ENCODE measurements around the gene THAP12. TPM values are rescaled to one million over a fixed set of nuclear protein-coding genes. Genes with fewer than 3 reads are reported as not detected.

Gene THAP12
- total RNA-seq, 1 experiment from 2014 or later: 42.5 TPM

DNA sequence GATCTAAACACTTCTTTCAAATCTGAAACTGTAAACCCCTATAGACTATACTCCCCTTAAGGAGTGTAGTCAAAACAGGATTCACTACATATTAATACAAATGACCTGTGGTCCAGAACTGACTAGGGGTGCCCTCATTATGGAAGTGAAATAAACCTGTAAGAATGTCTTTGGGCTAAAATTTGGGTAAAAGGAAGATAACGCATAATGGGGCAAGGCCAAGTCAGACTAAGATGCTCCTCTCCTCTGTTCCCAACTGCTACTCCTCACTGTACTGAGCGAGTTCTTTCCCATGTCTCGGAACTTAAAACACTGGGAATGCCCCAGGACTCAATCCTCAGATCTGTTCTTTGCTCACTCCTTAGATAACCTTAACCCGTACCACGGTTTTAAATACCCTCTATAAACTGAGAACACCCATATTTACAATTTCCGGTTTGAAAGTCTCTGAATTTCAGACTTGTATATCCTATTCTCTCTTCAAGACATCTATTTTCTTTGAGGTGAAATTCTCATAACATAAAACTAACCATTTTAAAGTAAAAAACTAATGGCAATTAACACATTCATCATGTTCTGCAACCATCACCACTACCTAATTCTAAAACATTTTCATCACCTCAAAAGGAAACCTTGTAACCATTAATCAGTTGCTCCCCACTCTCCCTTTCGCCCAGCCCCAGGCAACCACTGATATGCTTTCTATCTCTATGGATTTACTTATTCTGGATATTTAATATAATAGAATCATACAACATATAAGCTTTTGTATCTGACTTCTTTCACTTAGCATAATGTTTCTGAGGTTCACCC is 4.0 kb downstream of the THAP12 start:
- no peak for DNase-seq
- Mint-ChIP-seq H3K4me3 (no peak overlapping the region), H3K36me3 (ENCODE audit: insufficient read depth in 1 of 3, low read depth in 3 of 3) (no peaks in the 10 kb centered on the region; a peak in 1 of 7 replicates), H3K4me1 (peaks cover 21% of the 10 kb centered on the region in 2 experiments), H3K27ac (0 out of 7 replicates have a peak overlapping the region, but pooled peaks of 1 of the 3 experiments have one; percentile 71), H3K9me3 (no peaks in the 10 kb centered on the region), H3K27me3 (ENCODE audit: low read depth) (peaks cover 2% of the 10 kb centered on the region; the same call in 1 of the 2 replicates)
- TF ChIP-seq CTCF (conservative IDR thresholded peaks at IDR 0.05): no peak
- no peak overlapping the region for H3T11ph ChIP-seq (ENCODE audit: low read length)
- H3K9ac ChIP-seq (ENCODE audit: extremely low read depth, insufficient read length, low read length): no peak overlapping the region
- H3K4me2 ChIP-seq (ENCODE audit: insufficient read depth, insufficient read length, low read length): no peak overlapping the region
- H3K79me1 ChIP-seq (ENCODE audit: insufficient read depth, low read depth, low read length, poor library complexity, severe bottlenecking): peaks cover 7% of the 10 kb centered on the region
- H3K27ac ChIP-seq (ENCODE audit: insufficient read length, low read depth, low read length): no peak overlapping the region
- H2BK5ac ChIP-seq (ENCODE audit: insufficient read length, low read length): no peak overlapping the region
- WGBS (ENCODE audit: extremely low coverage, insufficient read length, low lambda C conversion rate): no CpG with 5 or more reads among the region's 7 CpGs
- H4K5ac ChIP-seq (ENCODE audit: insufficient read length, low read depth, low read length): no peak overlapping the region
- no peak overlapping the region for H4K91ac ChIP-seq (ENCODE audit: insufficient read length, low read depth, low read length)
- H3K79me2 ChIP-seq (ENCODE audit: insufficient read depth, low read length): peaks cover 22% of the 10 kb centered on the region; the same call in 1 of the 2 replicates
- no peaks in the 10 kb centered on the region for H3K27me3 ChIP-seq (ENCODE audit: insufficient read depth, low read length)
- no peaks in the 10 kb centered on the region for H4K20me1 ChIP-seq (ENCODE audit: control insufficient read depth, insufficient read depth, insufficient read length)
- H4K8ac ChIP-seq (replicated peaks; ENCODE audit: insufficient read length, low read depth, low read length): no peak overlapping the region
- H3K4ac ChIP-seq (ENCODE audit: low read depth, low read length): no peak overlapping the region
- no peak overlapping the region for H2BK20ac ChIP-seq (ENCODE audit: low read depth, low read length, poor library complexity, severe bottlenecking)
- H2AFZ ChIP-seq (ENCODE audit: low read length): no peak overlapping the region
- H3K56ac ChIP-seq (ENCODE audit: insufficient read length, low read depth, low read length): no peak overlapping the region
- H3K14ac ChIP-seq (ENCODE audit: insufficient read depth, low read length): no peak overlapping the region
- no peak overlapping the region for H3K23ac ChIP-seq (ENCODE audit: insufficient read length, low read depth, low read length)
- peaks cover 11% of the 10 kb centered on the region for H3K23me2 ChIP-seq (ENCODE audit: insufficient read length, low read depth, low read length, poor library complexity, severe bottlenecking)
- no peak overlapping the region for H2BK15ac ChIP-seq (ENCODE audit: low read depth, low read length)
- H3K4me1 ChIP-seq (ENCODE audit: insufficient read depth, low read length): 0 out of 2 replicates have a peak, but pooled peaks cover 4% of the 10 kb centered on the region
- no peak overlapping the region for H3K18ac ChIP-seq (ENCODE audit: insufficient read length, low read depth, low read length)
- H2BK120ac ChIP-seq (ENCODE audit: low read depth, low read length, poor library complexity, severe bottlenecking): no peak overlapping the region
- H2BK12ac ChIP-seq (ENCODE audit: insufficient read length, low read depth, low read length): no peak overlapping the region
- no peak overlapping the region for H2AK5ac ChIP-seq (ENCODE audit: insufficient read length, low read length)
- H3K9me3 ChIP-seq (ENCODE audit: control insufficient read depth, low read depth, low read length): no peaks in the 10 kb centered on the region
